HUDEP-2 (cell line): Measurements from ENCODE around the gene UBXN2A.
"Not testable (repeated sequence)": the region's sequence is repeated elsewhere in the genome, so short reads cannot be mapped to it uniquely, and the experiment has no call there.

Source experiments
- DNase-seq, 76 experiments: peaks; one replicate each; lab custom pipeline; 2025; ENCODE audit not compliant: unreplicated experiment in 76 of 76; lab: John Stamatoyannopoulos, UW

The UBXN2A gene

GRCh38 chr2:24010477-24011249, 70.4 kb downstream of the UBXN2A start:
- peak in 39 of 76 experiments; percentile 16 to 85 (median 52) for DNase-seq

GRCh38 chr2:24011250-24012104, 71.2 kb downstream of the UBXN2A start:
- peak in 73 of 76 experiments; percentile 47 to 95 (median 84) for DNase-seq

- no peak for DNase-seq
These were observed 72.4 kb downstream of the UBXN2A start for GRCh38 chr2:24012521-24013188.

GRCh38 chr2:24014902-24015301, 74.6 kb downstream of the UBXN2A start:
- not testable (repeated sequence) for DNase-seq

- DNase-seq: no peak
These were observed 75.5 kb downstream of the UBXN2A start for GRCh38 chr2:24015562-24016375.

GRCh38 chr2:24016376-24016761, 76.1 kb downstream of the UBXN2A start:
- peak in 1 of 76 experiments; percentile 14 for DNase-seq

GRCh38 chr2:24016853-24017703, 76.8 kb downstream of the UBXN2A start:
- DNase-seq: no peak

- DNase-seq: no peak
These were observed 77.4 kb downstream of the UBXN2A start for GRCh38 chr2:24017711-24018110.

- DNase-seq: no peak
These were observed 78.0 kb downstream of the UBXN2A start for GRCh38 chr2:24018241-24018640.

- DNase-seq: no peak
These were observed 79.5 kb downstream of the UBXN2A start for GRCh38 chr2:24019729-24020128.

GRCh38 chr2:24020244-24020643, 80.0 kb downstream of the UBXN2A start:
- DNase-seq: peak in 47 of 76 experiments; percentile 3 to 68 (median 38)

GRCh38 chr2:24021122-24021998, 81.1 kb downstream of the UBXN2A start:
- peak in 32 of 76 experiments; percentile 7 to 58 (median 32) for DNase-seq

GRCh38 chr2:24022324-24022974, 82.2 kb downstream of the UBXN2A start:
- DNase-seq: no peak

- no peak for DNase-seq
These were observed 82.8 kb downstream of the UBXN2A start for GRCh38 chr2:24022975-24023575.

- no peak for DNase-seq
These were observed 83.8 kb downstream of the UBXN2A start for GRCh38 chr2:24024018-24024417.

GRCh38 chr2:24024996-24025663, 84.9 kb downstream of the UBXN2A start:
- peak in 1 of 76 experiments; percentile 28 for DNase-seq

GRCh38 chr2:24026233-24026632, 86.0 kb downstream of the UBXN2A start:
- peak in 1 of 76 experiments; percentile 23 for DNase-seq
